ENCODE results near the gene ATG7. TPM values are rescaled to one million over a fixed set of nuclear protein-coding genes. Genes with fewer than 3 reads are reported as not detected.
"Not testable (repeated sequence)": the region's sequence is repeated elsewhere in the genome, so short reads cannot be mapped to it uniquely, and the experiment has no call there.

ATG7 gene
- total RNA-seq, 1 donor from 2014 or later: 15.5 TPM

DNA sequence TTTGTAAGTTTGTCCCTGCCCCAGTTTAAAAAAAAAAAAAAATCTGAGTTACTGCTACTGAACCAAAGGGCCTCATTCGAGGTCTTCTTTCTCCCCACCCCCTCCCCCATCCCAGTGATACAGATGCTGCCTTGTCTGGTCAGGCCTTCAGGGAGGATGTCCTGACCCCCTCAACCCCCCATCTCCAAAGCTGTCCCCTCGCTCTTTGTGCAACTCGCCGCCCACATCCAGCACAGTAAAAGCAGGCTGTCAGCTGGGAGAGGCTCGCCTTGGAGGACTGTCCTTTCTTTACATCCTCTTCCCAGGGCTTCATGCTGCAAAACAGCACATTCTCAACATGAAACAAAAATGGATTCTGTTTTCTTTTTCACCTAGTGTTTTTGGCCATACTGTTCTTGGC, 238.2 kb downstream of the ATG7 start:
- intact Hi-C loops (cut with DNase I): loop anchor here (5.0 kb wide), 1 partner anchor 42 kb away; no protein-coding TSS in a partner anchor
- no peak for DNase-seq (ENCODE audit: low spot score)

DNA sequence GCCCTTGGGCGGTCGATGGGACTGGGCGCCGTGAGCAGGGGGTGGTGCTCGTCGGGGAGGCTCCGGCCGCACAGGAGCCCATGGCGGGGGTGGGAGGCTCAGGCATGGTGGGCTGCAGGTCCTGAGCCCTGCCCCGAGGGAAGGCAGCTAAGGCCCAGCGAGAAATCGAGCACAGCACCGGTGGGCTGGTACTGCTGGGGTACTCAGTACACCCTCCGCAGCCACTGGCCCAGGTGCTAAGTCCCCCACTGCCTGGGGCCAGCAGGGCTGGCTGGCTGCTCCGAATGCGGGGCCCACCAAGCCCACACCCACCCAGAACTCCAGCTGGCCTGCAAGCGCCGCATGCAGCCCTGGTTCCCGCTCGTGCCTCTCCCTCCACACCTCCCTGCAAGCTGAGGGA, 239.4 kb downstream of the ATG7 start:
- not testable (repeated sequence) for DNase-seq (ENCODE audit: low spot score)
- intact Hi-C loops (cut with DNase I): loop anchor here (5.0 kb wide), 1 partner anchor 41 kb away; no protein-coding TSS in a partner anchor

- intact Hi-C loops (cut with DNase I): loop anchor here (5.0 kb wide), 1 partner anchor 39 kb away; no protein-coding TSS in a partner anchor
- DNase-seq (ENCODE audit: low spot score): not testable (repeated sequence)
Observed at GRCh38 chr3:11513125-11513816, 241.1 kb downstream of the ATG7 start.

DNA sequence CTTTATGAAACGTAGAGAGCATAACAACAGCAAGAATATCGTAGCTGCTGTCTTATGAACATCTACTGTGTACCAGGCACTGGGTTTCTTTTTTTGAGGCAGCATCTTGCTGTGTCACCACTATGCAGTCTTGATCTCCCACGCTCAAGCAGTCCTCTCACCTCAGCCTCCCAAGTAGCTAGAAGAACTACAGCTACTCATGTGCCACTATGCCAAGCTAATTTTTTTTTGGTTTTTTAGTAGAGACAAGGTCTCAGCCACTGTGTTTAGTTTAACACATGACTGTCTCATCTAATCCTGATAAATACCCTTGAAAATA, 241.6 kb downstream of the ATG7 start:
- DNase-seq (ENCODE audit: low spot score): no peak
- intact Hi-C loops (cut with DNase I): loop anchor here (5.0 kb wide), 1 partner anchor 39 kb away; no protein-coding TSS in a partner anchor

DNA sequence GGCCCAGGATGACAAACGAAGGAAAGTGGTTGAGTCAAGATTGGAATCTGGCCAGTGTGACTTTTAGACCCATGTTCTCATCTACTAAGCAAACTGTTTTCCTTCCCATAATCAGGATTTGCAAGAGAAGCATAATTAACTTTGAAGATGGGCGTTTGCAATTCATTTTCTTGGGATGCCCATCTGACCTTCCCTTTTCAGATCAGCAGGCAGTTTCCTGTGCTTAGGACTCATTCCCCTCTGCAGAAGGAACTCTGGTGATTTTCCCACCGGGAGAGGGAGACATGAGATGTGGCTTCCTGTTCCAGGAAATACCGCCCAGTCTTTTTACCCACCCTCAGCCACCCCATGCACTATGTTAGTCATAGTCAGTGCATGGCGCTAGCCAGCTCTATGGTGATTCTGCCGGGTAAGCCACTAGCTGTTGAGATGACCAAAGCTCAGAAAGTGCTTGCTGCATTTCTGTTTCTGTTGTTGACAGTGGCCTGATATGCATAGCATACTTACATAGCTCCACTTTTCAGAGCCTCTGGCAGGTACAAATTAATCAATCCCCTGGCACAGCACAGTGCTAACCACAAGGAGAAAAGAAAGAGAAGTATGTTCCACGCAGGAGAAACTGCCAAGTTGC, 242.1 kb downstream of the ATG7 start:
- intact Hi-C loops (cut with DNase I): loop anchor here (5.0 kb wide), 1 partner anchor 38 kb away; no protein-coding TSS in a partner anchor

DNA sequence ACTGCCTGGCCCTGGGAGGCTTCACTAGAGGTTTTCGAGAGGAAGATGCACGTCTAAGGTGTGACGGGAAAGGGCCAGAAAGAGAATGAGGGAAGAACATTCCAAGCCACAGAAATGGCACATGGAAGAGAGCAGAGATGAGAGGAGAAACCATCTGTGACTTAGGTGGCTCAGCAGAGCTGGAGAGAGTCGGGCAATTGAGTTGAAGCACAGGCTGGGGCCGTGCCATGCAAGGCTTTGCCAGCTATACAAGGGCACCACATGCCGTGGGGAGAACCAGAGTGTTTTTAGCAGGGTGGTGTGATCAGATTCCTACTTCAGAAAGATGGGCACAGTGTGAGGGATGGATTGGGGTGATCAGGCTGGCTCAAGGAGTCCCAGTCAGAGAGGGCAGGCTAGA, 245.4 kb downstream of the ATG7 start:
- no peak for DNase-seq (ENCODE audit: low spot score)
- intact Hi-C loops (cut with DNase I): no loop called here

More for the DNA sequence above, 242.1 kb downstream of the ATG7 start:
- DNase-seq (ENCODE audit: low spot score): no peak

DNA sequence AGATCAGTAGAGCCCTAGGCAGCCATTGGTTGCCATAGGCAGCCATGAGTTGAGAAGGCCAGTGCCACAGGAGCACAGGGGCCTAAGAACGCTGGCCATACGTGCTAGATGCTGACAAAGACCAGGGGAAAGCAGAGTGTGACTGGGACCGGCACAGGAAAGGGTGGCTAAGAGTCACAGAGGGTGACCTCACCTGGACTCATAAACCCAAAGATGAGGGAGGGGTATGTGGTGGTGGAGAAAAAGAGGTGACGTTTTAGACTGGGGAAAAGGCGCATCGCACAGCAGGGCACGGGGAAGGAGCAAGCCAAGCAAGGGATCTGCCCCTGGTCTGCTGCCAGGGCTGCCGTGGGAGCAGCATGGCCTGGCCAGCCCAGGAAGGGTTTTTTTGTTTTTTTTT, 249.0 kb downstream of the ATG7 start:
- DNase-seq (ENCODE audit: low spot score): no peak
- intact Hi-C loops (cut with DNase I): no loop called here

- intact Hi-C loops (cut with DNase I): no loop called here
Observed at GRCh38 chr3:11522398-11522715, 250.2 kb downstream of the ATG7 start.

DNA sequence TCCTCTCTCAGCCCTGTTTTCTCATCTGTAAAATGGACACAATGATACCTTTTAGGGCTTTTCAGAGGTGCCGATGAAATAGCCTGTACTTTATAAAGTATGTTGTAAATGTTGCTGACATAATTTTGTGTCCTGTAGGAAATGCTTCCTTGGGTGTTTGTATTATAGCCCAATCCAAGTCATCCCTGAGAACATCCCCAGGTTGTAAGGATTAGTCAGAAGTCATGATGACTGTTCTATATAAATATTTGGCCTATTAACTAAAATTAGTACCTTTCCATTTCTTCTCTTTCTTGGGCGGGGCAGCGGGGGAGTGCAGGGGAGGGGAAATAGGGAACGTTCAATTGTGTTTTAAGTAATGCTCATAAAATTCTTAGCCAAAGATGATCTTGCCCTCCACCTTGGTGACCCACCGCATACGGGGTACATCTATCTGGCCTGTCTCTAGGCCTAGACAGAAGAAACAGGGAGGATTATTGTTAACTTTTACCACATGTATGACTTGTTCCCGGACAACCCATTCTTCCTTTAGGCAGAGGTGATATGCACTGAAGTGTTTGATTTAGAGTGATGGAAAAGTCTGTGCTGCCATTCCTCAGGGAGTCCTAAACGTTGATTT, 250.9 kb downstream of the ATG7 start:
- DNase-seq (ENCODE audit: low spot score): no peak
- intact Hi-C loops (cut with DNase I): no loop called here

More at GRCh38 chr3:11522398-11522715, 250.2 kb downstream of the ATG7 start:
- DNase-seq (ENCODE audit: low spot score): no peak

GRCh38 chr3:11523572-11524101, 251.4 kb downstream of the ATG7 start:
- intact Hi-C loops (cut with DNase I): no loop called here

DNA sequence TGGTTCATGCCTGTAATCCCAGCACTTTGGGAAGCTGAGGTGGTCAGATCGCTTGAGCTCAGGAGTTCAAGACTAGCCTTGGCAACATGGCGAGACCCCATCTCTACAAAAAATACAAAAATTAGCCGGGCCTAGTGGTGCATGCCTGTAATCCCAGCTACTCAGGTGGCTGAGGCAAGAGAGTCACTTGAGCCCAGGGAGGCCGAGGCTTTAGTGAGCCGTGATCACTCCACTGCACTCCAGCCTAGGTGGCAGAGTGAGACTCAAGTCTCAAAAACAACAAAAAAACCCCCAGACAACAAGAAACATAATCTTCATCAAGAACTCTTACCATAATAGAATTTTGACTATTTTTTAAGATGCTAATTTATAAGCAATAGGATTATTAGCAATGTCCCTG, 253.9 kb downstream of the ATG7 start:
- DNase-seq (ENCODE audit: low spot score); intact Hi-C loops (cut with DNase I): not testable (repeated sequence)

More at GRCh38 chr3:11523572-11524101, 251.4 kb downstream of the ATG7 start:
- no peak for DNase-seq (ENCODE audit: low spot score)

DNA sequence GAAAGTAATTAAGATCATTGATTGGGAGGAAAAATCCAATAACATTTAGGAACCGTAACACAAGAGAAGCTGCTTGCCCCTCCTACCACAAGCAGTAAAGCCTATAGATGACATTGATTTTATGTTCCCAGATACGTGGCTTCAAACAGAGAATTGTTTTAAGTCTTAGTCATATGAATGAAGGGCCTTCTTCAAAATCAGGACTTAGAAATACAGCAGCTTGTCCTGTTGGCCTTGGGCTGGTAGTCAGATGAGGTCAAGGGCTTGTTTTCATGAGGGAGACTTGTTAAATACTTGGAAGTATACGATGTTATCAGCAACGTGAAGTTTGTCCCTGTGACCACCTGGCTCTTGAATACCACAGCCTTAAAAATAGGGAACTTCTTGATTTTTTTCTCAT, 257.1 kb downstream of the ATG7 start:
- DNase-seq (ENCODE audit: low spot score): no peak
- intact Hi-C loops (cut with DNase I): no loop called here

GRCh38 chr3:11530153-11530721, 258.0 kb downstream of the ATG7 start:
- intact Hi-C loops (cut with DNase I): loop anchor here (10.0 kb wide), 1 partner anchor 145 kb away; no protein-coding TSS in a partner anchor
- no peak for DNase-seq (ENCODE audit: low spot score)

- intact Hi-C loops (cut with DNase I): loop anchor here (10.0 kb wide), 1 partner anchor 148 kb away; no protein-coding TSS in a partner anchor
- no peak for DNase-seq (ENCODE audit: low spot score)
Observed at GRCh38 chr3:11532931-11533391, 260.8 kb downstream of the ATG7 start.

DNA sequence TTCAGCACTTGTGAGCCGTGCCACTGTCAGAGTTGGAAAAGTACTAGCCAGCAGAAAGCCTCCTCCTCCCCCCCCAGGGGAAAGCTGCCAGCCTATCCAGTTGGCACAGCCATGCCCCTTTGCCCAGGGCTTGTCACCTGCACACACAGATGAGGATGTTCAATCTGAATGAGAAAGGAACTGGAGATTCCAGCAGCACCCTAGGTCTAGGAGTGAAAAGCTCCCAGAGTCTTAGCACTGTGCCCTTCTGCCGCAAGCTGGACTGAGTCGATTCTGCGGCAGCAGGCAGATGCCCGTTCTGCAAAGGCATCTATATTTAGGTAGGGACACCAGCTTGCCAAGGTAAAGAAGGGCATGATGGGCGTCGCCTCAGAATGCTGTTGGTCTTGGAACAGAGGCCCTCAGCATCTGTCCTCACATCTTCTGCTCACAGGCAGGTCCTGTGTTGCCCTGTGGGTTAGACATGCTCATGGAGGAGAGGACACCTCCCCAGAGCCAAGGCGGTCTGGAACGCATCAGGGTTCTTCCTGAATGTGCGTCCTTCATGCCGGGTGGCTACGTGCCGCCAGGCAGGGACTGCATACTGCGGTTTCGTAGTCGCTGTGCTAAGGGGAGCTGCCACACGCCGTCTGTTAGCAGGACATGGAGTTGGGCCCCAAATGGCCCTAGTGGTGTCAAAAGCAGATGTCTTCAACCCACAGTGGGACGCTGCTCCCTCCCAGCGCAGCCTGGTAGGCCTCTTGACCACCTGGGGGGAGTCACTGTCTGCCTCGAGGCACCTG, 262.0 kb downstream of the ATG7 start:
- no peak for DNase-seq (ENCODE audit: low spot score)
- intact Hi-C loops (cut with DNase I): loop anchor here (10.0 kb wide), 1 partner anchor 149 kb away; no protein-coding TSS in a partner anchor

- no peak for DNase-seq (ENCODE audit: low spot score)
- intact Hi-C loops (cut with DNase I): loop anchor here (10.0 kb wide), 1 partner anchor 150 kb away; no protein-coding TSS in a partner anchor
Observed at GRCh38 chr3:11534793-11535101, 262.6 kb downstream of the ATG7 start.

GRCh38 chr3:11535243-11535960, 263.2 kb downstream of the ATG7 start:
- intact Hi-C loops (cut with DNase I): loop anchor here (10.0 kb wide), 1 partner anchor 151 kb away; no protein-coding TSS in a partner anchor
- peak; percentile 35 for DNase-seq (ENCODE audit: low spot score)

DNA sequence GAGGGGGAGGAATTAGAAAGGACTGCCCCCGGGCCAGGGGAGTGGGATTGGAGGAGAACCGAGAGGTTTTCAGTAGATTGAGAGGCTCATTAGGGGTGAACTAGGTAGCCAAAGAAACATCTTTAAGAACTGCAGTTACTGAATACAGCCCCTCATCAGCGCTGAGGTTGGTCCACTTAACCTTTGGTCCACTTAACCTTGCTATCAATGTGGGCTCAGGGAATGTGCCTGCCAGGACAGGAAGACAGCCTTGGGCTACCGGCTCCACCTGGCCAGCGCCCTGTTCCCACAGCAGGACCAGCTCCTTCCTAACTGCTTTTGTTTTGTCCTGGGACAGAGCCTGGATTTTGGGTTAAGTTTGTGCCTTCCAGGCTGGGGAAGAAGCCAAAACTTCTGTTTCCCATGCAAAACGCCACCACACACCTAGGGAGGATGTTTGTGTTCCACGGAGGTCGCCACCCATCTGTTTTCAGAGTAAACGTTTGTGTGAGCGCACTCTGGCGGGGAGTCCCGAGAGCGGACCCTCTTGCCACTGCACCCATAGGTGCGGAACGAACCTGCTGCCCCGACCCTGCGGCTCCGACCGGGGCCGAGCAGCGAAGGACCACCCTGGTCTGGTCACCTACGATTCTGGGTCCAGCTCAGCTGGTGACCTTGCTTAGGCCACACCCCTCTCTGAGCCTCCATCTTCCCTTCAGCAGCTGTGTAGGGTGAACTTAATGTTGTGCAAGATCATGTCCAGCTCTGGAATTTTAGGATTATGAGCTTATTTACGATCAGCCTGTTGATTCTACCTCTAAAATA, 264.1 kb downstream of the ATG7 start:
- intact Hi-C loops (cut with DNase I): loop anchor here (10.0 kb wide), 1 partner anchor 152 kb away; no protein-coding TSS in a partner anchor
- DNase-seq (ENCODE audit: low spot score): peak; percentile 10

Measured in cardiac septum (tissue), 1 donor.